ENCODE measurements around the gene DCDC1.

- TF ChIP-seq CTCF (conservative IDR thresholded peaks at IDR 0.05; ENCODE audit: low read depth, low read length) (no peak), EZH2 (IDR thresholded peaks at IDR 0.05; ENCODE audit: borderline replicate concordance, low read depth, low read length, poor library complexity, severe bottlenecking) (no peak)
Measured at GRCh38 chr11:30821438-30821965, 548.0 kb downstream of the DCDC1 start.

Measured in A673 (cell line).